HEK293T (cell line): ENCODE results near the gene SCARB2.

Experiments used
- ELF4 ChIP-seq: fragments of 450-650 bp; IDR thresholded peaks from 2 replicates; pipeline ENCODE4 v1.6.1; 2017; ENCODE audit warnings: antibody characterized with exemption
- FOXK2 ChIP-seq: fragments of 450-650 bp; IDR thresholded peaks from 2 replicates; pipeline ENCODE4 v1.6.1; 2016; ENCODE audit warnings: mild to moderate bottlenecking
- FOXM1 ChIP-seq: fragments of 450-650 bp; IDR thresholded peaks from 2 replicates; pipeline ENCODE4 v1.6.1; 2017; ENCODE audit warnings: mild to moderate bottlenecking, borderline replicate concordance
- HDGF ChIP-seq: fragments of 450-650 bp; IDR thresholded peaks from 2 replicates; pipeline ENCODE4 v1.6.1; 2017; ENCODE audit warnings: antibody characterized with exemption, borderline replicate concordance
- L3MBTL2 ChIP-seq: fragments of 450-650 bp; conservative IDR thresholded peaks from 2 replicates; pipeline ENCODE4 v1.6.1; 2016; ENCODE audit warnings: mild to moderate bottlenecking

DNA sequence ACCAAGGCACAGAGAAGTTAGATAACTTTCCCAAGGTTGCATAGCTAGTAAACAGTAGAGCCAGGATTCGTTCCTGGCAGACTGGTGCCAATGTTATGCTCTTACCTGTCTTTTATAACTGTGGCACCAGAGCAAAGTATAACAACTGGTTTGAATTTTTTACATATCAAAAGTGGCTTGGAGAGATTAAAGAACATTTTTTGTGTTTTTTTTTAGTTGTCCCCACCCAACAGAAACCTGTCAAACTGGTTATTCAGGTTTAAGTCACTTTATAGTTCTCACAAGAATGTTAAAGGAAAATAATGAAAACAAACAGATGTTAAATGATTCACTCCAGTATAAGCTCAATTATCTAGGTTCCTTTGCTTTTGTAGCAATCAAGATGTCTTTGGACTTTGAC lies 22.3 kb upstream of the SCARB2 start:
- TF ChIP-seq FOXM1 (no peak), FOXK2 (no peak), L3MBTL2 (no peak), ELF4 (no peak), HDGF (no peak)
